Esophagus muscularis mucosa (tissue), 4 donors: ENCODE results near the gene S100P.

Experiments used
- EP300 ChIP-seq: sonication (generic); formaldehyde crosslinking; IDR thresholded peaks from one replicate; pipeline ENCODE4 v1.6.1; 2017; ENCODE audit warnings: antibody characterized with exemption
- POLR2A ChIP-seq: fragments of 450-650 bp; IDR thresholded peaks from one replicate; pipeline ENCODE4 v1.6.1; 2017; ENCODE audit warnings: antibody characterized with exemption, moderate library complexity, mild to moderate bottlenecking, low read depth
- POLR2AphosphoS5 ChIP-seq, 2 donors: sonication (generic); formaldehyde crosslinking; IDR thresholded peaks; one replicate each; pipeline ENCODE4 v1.6.1; 2017; ENCODE audit warnings: antibody characterized with exemption in 2 of 2
- TF ChIP-seq, protein P1 (sequence below), 3 experiments: fragments of 200-600 bp in 2 of 3; fragments of 450-650 bp in 1 of 3; sonication (generic) in 2 of 3; IDR thresholded peaks; one replicate each; pipeline ENCODE4 v1.5.1; 2017 to 2019; ENCODE audit warnings: antibody characterized with exemption in 3 of 3, mild to moderate bottlenecking in 2 of 3, moderate library complexity in 1 of 3

- TF ChIP-seq POLR2AphosphoS5 (IDR thresholded peaks at IDR 0.05) (no peak), POLR2A (no peak), EP300 (no peak)
- TF ChIP-seq, protein P1, sequence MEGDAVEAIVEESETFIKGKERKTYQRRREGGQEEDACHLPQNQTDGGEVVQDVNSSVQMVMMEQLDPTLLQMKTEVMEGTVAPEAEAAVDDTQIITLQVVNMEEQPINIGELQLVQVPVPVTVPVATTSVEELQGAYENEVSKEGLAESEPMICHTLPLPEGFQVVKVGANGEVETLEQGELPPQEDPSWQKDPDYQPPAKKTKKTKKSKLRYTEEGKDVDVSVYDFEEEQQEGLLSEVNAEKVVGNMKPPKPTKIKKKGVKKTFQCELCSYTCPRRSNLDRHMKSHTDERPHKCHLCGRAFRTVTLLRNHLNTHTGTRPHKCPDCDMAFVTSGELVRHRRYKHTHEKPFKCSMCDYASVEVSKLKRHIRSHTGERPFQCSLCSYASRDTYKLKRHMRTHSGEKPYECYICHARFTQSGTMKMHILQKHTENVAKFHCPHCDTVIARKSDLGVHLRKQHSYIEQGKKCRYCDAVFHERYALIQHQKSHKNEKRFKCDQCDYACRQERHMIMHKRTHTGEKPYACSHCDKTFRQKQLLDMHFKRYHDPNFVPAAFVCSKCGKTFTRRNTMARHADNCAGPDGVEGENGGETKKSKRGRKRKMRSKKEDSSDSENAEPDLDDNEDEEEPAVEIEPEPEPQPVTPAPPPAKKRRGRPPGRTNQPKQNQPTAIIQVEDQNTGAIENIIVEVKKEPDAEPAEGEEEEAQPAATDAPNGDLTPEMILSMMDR (IDR thresholded peaks at IDR 0.05) = no peak
These were observed at the start of gene S100P for GRCh38 chr4:6693231-6694176.
